DMS 273 (cell line): Measurements from ENCODE around the gene FAM227A.

Experiments
- DNase-seq: peaks from one replicate; lab custom pipeline; 2025; ENCODE audit not compliant: unreplicated experiment; lab: John Stamatoyannopoulos, UW

FAM227A gene

DNA sequence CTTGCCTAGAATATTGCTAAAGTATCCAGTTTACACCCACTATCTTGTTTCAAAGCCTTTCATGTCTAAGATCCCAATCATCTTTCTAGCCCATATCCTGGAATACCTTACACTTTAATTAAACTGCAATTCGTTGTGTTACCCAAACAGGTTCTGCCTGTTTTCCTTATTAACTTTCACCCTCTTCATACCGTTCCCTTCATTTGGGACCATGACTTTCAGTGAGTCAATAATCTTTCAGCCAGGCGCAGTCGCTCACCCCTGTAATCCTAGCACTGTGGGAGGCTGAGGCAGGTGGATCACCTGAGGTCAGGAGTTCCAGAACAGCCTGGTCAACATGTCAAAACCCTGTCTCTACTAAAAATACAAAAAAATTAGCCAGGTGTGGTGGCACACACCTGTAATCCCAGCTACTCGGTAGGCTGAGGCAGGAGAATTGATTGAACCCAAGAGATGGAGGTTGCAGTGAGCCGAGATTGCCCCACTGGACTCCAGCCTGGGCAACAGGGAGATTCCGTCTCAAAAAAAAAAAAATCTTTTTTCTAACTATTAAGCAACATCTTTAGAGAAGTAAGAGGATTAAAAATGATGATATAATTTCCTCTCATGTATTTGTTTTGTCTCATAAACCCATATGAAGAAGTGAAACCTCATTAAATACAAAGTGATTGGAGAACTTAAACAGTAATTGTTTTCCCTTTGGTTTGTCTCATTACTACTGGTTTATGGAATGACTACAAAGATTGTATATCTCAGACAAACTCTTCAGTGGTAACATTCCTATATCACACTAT lies 106.9 kb downstream of the FAM227A start:
- DNase-seq = no peak

GRCh38 chr22:38540701-38541100 lies 115.5 kb downstream of the FAM227A start:
- DNase-seq = no peak

DNA sequence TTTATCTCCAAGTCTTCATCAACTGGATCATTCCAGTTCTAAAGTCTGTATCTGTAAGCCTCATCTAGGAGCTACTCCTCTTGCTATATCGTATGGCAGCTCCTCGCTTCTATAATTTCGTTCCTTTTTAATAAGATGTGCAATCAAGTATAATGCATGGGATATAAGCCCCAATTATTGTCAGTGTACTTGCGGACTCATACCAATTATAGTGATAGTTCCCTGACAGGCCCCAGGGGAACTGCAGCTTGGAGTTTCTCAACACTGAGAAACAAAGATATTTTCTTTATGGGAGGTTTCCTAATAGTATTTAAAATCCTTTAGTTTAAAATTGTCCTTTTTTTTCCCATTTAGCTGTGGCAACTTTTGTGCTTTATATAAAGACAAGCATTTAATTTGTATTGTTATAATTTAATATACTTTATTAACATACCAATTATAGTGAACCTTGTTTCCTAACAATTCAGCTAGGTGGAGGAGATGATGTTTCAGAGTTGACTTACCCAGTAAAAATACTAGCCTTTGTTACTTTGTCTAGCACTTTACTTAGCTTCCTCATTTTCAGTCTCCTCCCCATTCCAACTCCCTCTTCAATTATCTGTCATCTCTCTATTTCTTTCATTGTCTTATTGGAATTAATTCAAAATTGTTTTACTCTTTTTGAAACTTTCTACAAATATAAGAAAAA lies 124.8 kb downstream of the FAM227A start:
- DNase-seq = no peak
